GM23338 (cell line): ENCODE measurements around the gene DPP10. TPM values are rescaled to one million over a fixed set of nuclear protein-coding genes. Genes with fewer than 3 reads are reported as not detected.

Experiments
- ATAC-seq: fragments of 200-7000 bp; cut with Tn5 transposase; 3 replicates; pipeline ENCODE4 v1.9.1; 2020
- DNase-seq: peaks from one replicate; pipeline ENCODE4 v3.0.0-alpha.2; 2015; ENCODE audit warnings: low spot score
- H2AFZ ChIP-seq: fragments of 200-600 bp; sonication (generic); 2 replicates; pipeline ENCODE4 v1.8.0; 2016; ENCODE audit warnings: antibody characterized with exemption, mild to moderate bottlenecking, moderate library complexity
- H3F3A ChIP-seq: fragments of 200-600 bp; sonication (generic); replicated peaks from 2 replicates; pipeline ENCODE4 v1.8.0; 2017; ENCODE audit warnings: antibody characterized with exemption, mixed run types, low read depth
- H3K27ac ChIP-seq: fragments of 200-600 bp; sonication (generic); 2 replicates; pipeline ENCODE4 v1.6.1; 2016; ENCODE audit warnings: low read depth
- H3K27me3 ChIP-seq: fragments of 200-600 bp; sonication (generic); 2 replicates; pipeline ENCODE4 v1.8.0; 2016; ENCODE audit warnings: mild to moderate bottlenecking, mixed run types, moderate library complexity; ENCODE audit not compliant: insufficient read depth
- H3K36me3 ChIP-seq: fragments of 200-600 bp; sonication (generic); 2 replicates; pipeline ENCODE4 v1.8.0; 2016; ENCODE audit warnings: mild to moderate bottlenecking; ENCODE audit not compliant: insufficient read depth
- H3K4me1 ChIP-seq: fragments of 200-600 bp; sonication (generic); 2 replicates; pipeline ENCODE4 v1.8.0; 2016; ENCODE audit warnings: mild to moderate bottlenecking, moderate library complexity; ENCODE audit not compliant: insufficient read depth
- H3K4me2 ChIP-seq: fragments of 200-600 bp; sonication (generic); 2 replicates; pipeline ENCODE4 v1.7.1; 2017; ENCODE audit warnings: mixed run types
- H3K4me3 ChIP-seq: fragments of 200-600 bp; sonication (generic); 2 replicates; pipeline ENCODE4 v1.6.1; 2016; ENCODE audit warnings: mixed run types
- H3K79me2 ChIP-seq: fragments of 200-600 bp; sonication (generic); replicated peaks from 2 replicates; pipeline ENCODE4 v1.8.0; 2017; ENCODE audit warnings: mild to moderate bottlenecking; ENCODE audit not compliant: insufficient read depth
- H3K9me2 ChIP-seq: fragments of 200-600 bp; sonication (generic); 2 replicates; pipeline ENCODE4 v1.8.0; 2017; ENCODE audit not compliant: insufficient read depth
- H4K20me1 ChIP-seq: fragments of 200-600 bp; sonication (generic); replicated peaks from 2 replicates; pipeline ENCODE4 v1.8.0; 2017; ENCODE audit warnings: mild to moderate bottlenecking; ENCODE audit not compliant: insufficient read depth
- H3K27ac Mint-ChIP-seq: 2 replicates; pipeline ENCODE4 v1.8.0; 2020; ENCODE audit warnings: inconsistent platforms, mild to moderate bottlenecking, moderate library complexity, mixed read lengths
- H3K27me3 Mint-ChIP-seq: 3 replicates; pipeline ENCODE4 v1.8.0; 2022; ENCODE audit warnings: low read depth, mild to moderate bottlenecking, moderate library complexity, mixed read lengths, inconsistent platforms; ENCODE audit not compliant: insufficient read depth, poor library complexity
- H3K36me3 Mint-ChIP-seq: 3 replicates; pipeline ENCODE4 v1.8.0; 2021; ENCODE audit warnings: low read depth, mild to moderate bottlenecking, inconsistent platforms, moderate library complexity, mixed read lengths
- H3K4me1 Mint-ChIP-seq: 3 replicates; pipeline ENCODE4 v1.8.0; 2020; ENCODE audit warnings: mild to moderate bottlenecking, inconsistent platforms, mixed read lengths
- H3K4me3 Mint-ChIP-seq: 3 replicates; pipeline ENCODE4 v1.8.0; 2021; ENCODE audit warnings: moderate library complexity, mild to moderate bottlenecking, inconsistent platforms, mixed read lengths
- H3K9me3 Mint-ChIP-seq: 3 replicates; pipeline ENCODE4 v1.8.0; 2020; ENCODE audit warnings: moderate library complexity, mild to moderate bottlenecking, inconsistent platforms, mixed read lengths
- EZH2phosphoT487 ChIP-seq: fragments of 200-600 bp; sonication (generic); IDR thresholded peaks from one replicate; pipeline ENCODE4 v1.8.1; 2018; ENCODE audit warnings: antibody characterized with exemption; ENCODE audit not compliant: unreplicated experiment
- JUNB ChIP-seq: IDR thresholded peaks from one replicate; pipeline ENCODE4 v1.6.1; 2016; ENCODE audit warnings: antibody characterized with exemption; ENCODE audit not compliant: unreplicated experiment
- NANOG ChIP-seq: IDR thresholded peaks from 2 replicates; pipeline ENCODE4 v1.6.1; 2016; ENCODE audit warnings: antibody characterized with exemption, borderline replicate concordance
- POLR2AphosphoS5 ChIP-seq: IDR thresholded peaks from 2 replicates; pipeline ENCODE4 v1.6.1; 2016; ENCODE audit warnings: antibody characterized with exemption, low read depth
- REST ChIP-seq: IDR thresholded peaks from one replicate; pipeline ENCODE4 v1.6.1; 2018; ENCODE audit warnings: antibody characterized with exemption; ENCODE audit not compliant: unreplicated experiment
- ZNF331 ChIP-seq: fragments of 250-450 bp; sonication (Bioruptor Pico); IDR thresholded peaks from 2 replicates; pipeline ENCODE4 v1.5.0; 2020; ENCODE audit warnings: low read depth, mild to moderate bottlenecking, moderate library complexity
- polyA plus RNA-seq: library from polyadenylated mRNA; unstranded; fragments of >200 nt; fragmentation: Nextera tagmentation; extraction: Ambion mirVana; gene quantifications from 2 replicates; pipeline ENCODE4 v1.2.1, GENCODE V29; 2016
- total RNA-seq: library from RNA; depleted of rRNA; stranded (reverse); fragments of >200 nt; shearing (Covaris generic); gene quantifications from 2 replicates; pipeline ENCODE4 v1.2.3, GENCODE V29; 2014
- TF ChIP-seq, protein P1 (sequence below): fragments of 250-450 bp; sonication (Bioruptor Pico); IDR thresholded peaks from 2 replicates; pipeline ENCODE4 v1.5.0; 2020; ENCODE audit warnings: mild to moderate bottlenecking, moderate library complexity
- TF ChIP-seq, protein P2 (sequence below), 2 experiments: fragments of 200-600 bp in 1 of 2; sonication (generic) in 1 of 2; conservative IDR thresholded peaks; 2 replicates each; pipeline versions ENCODE4 v1.5.1 to v1.6.1; 2016 to 2017; ENCODE audit warnings: antibody characterized with exemption in 2 of 2, low read depth in 2 of 2, mild to moderate bottlenecking in 2 of 2, moderate library complexity in 1 of 2

Gene DPP10
- total and polyA plus RNA-seq, 2 experiments from 2014 or later, result 3.6 to 14.8 TPM

GRCh38 chr2:114426756-114427155 lies 15.7 kb upstream of the DPP10 start:
- ATAC-seq (no peak), DNase-seq (no peak)
- Histone ChIP-seq H3K9me2 (no peaks in the 10 kb centered on the region), H3K4me3 (no peak overlapping the region), H3K27me3 (no peaks in the 10 kb centered on the region), H3F3A (no peaks in the 10 kb centered on the region), H3K36me3 (no peaks in the 10 kb centered on the region), H3K4me1 (no peaks in the 10 kb centered on the region), H2AFZ (no peak overlapping the region), H4K20me1 (no peaks in the 10 kb centered on the region), H3K4me2 (no peak overlapping the region), H3K79me2 (no peaks in the 10 kb centered on the region), H3K27ac (no peak overlapping the region)
- H3K27ac Mint-ChIP-seq, result no peak overlapping the region
- peaks cover 3% of the 10 kb centered on the region; the same call in 1 of the 3 replicates for H3K4me1 Mint-ChIP-seq
- H3K4me3 Mint-ChIP-seq, result no peak overlapping the region
- H3K36me3 Mint-ChIP-seq, result no peaks in the 10 kb centered on the region
- peaks cover 3% of the 10 kb centered on the region for H3K27me3 Mint-ChIP-seq
- H3K9me3 Mint-ChIP-seq, result peaks cover 19% of the 10 kb centered on the region; the same call in 2 of the 3 replicates
- TF ChIP-seq, protein P1, sequence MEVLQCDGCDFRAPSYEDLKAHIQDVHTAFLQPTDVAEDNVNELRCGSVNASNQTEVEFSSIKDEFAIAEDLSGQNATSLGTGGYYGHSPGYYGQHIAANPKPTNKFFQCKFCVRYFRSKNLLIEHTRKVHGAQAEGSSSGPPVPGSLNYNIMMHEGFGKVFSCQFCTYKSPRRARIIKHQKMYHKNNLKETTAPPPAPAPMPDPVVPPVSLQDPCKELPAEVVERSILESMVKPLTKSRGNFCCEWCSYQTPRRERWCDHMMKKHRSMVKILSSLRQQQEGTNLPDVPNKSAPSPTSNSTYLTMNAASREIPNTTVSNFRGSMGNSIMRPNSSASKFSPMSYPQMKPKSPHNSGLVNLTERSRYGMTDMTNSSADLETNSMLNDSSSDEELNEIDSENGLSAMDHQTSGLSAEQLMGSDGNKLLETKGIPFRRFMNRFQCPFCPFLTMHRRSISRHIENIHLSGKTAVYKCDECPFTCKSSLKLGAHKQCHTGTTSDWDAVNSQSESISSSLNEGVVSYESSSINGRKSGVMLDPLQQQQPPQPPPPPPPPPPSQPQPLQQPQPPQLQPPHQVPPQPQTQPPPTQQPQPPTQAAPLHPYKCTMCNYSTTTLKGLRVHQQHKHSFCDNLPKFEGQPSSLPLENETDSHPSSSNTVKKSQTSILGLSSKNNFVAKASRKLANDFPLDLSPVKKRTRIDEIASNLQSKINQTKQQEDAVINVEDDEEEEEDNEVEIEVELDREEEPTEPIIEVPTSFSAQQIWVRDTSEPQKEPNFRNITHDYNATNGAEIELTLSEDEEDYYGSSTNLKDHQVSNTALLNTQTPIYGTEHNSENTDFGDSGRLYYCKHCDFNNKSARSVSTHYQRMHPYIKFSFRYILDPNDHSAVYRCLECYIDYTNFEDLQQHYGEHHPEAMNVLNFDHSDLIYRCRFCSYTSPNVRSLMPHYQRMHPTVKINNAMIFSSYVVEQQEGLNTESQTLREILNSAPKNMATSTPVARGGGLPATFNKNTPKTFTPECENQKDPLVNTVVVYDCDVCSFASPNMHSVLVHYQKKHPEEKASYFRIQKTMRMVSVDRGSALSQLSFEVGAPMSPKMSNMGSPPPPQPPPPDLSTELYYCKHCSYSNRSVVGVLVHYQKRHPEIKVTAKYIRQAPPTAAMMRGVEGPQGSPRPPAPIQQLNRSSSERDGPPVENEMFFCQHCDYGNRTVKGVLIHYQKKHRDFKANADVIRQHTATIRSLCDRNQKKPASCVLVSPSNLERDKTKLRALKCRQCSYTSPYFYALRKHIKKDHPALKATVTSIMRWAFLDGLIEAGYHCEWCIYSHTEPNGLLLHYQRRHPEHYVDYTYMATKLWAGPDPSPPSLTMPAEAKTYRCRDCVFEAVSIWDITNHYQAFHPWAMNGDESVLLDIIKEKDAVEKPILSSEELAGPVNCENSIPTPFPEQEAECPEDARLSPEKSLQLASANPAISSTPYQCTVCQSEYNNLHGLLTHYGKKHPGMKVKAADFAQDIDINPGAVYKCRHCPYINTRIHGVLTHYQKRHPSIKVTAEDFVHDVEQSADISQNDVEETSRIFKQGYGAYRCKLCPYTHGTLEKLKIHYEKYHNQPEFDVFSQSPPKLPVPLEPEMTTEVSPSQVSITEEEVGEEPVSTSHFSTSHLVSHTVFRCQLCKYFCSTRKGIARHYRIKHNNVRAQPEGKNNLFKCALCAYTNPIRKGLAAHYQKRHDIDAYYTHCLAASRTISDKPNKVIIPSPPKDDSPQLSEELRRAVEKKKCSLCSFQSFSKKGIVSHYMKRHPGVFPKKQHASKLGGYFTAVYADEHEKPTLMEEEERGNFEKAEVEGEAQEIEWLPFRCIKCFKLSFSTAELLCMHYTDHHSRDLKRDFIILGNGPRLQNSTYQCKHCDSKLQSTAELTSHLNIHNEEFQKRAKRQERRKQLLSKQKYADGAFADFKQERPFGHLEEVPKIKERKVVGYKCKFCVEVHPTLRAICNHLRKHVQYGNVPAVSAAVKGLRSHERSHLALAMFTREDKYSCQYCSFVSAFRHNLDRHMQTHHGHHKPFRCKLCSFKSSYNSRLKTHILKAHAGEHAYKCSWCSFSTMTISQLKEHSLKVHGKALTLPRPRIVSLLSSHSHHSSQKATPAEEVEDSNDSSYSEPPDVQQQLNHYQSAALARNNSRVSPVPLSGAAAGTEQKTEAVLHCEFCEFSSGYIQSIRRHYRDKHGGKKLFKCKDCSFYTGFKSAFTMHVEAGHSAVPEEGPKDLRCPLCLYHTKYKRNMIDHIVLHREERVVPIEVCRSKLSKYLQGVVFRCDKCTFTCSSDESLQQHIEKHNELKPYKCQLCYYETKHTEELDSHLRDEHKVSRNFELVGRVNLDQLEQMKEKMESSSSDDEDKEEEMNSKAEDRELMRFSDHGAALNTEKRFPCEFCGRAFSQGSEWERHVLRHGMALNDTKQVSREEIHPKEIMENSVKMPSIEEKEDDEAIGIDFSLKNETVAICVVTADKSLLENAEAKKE, result no peak
- TF ChIP-seq REST (no peak), JUNB (no peak), NANOG (no peak), ZNF331 (no peak), POLR2AphosphoS5 (no peak), EZH2phosphoT487 (no peak)
- TF ChIP-seq, protein P2, sequence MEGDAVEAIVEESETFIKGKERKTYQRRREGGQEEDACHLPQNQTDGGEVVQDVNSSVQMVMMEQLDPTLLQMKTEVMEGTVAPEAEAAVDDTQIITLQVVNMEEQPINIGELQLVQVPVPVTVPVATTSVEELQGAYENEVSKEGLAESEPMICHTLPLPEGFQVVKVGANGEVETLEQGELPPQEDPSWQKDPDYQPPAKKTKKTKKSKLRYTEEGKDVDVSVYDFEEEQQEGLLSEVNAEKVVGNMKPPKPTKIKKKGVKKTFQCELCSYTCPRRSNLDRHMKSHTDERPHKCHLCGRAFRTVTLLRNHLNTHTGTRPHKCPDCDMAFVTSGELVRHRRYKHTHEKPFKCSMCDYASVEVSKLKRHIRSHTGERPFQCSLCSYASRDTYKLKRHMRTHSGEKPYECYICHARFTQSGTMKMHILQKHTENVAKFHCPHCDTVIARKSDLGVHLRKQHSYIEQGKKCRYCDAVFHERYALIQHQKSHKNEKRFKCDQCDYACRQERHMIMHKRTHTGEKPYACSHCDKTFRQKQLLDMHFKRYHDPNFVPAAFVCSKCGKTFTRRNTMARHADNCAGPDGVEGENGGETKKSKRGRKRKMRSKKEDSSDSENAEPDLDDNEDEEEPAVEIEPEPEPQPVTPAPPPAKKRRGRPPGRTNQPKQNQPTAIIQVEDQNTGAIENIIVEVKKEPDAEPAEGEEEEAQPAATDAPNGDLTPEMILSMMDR (conservative IDR thresholded peaks at IDR 0.05; ENCODE audit: low read depth in 2 of 2), result no peak
